HCT116 (cell line): ENCODE measurements around the gene NPM3.

Experiments
- CEBPB ChIP-seq: IDR thresholded peaks from 2 replicates; pipeline ENCODE4 v1.6.1; 2012; ENCODE audit warnings: low read depth
- CTCF ChIP-seq, 3 experiments: fragments of 200-600 bp in 1 of 3; sonication (generic) in 1 of 3; IDR thresholded peaks in 2 of 3; conservative IDR thresholded peaks in 1 of 3; 2 replicates each; pipeline ENCODE4 v1.5.1; 2012 to 2017; ENCODE audit warnings: low read depth in 2 of 3, low read length in 2 of 3, antibody characterized with exemption in 1 of 3, borderline replicate concordance in 1 of 3, control low read depth in 1 of 3, mild to moderate bottlenecking in 1 of 3, mixed read lengths in 1 of 3, mixed run types in 1 of 3, moderate library complexity in 1 of 3; ENCODE audit not compliant: insufficient read depth in 1 of 3
- MAX ChIP-seq: IDR thresholded peaks from 2 replicates; pipeline ENCODE4 v1.6.1; 2012
- POLR2A ChIP-seq: IDR thresholded peaks from 2 replicates; pipeline ENCODE4 v1.7.0; 2011; ENCODE audit warnings: borderline replicate concordance; ENCODE audit not compliant: insufficient read depth, insufficient read length; ENCODE audit errors: extremely low read depth
- RAD21 ChIP-seq: IDR thresholded peaks from 2 replicates; pipeline ENCODE4 v1.6.1; 2012; ENCODE audit warnings: low read depth, mild to moderate bottlenecking
- REST ChIP-seq: IDR thresholded peaks from 2 replicates; pipeline ENCODE4 v1.6.1; 2012; ENCODE audit warnings: low read depth
- SP1 ChIP-seq: IDR thresholded peaks from 2 replicates; pipeline ENCODE4 v1.6.1; 2012; ENCODE audit warnings: low read depth
- TCF7L2 ChIP-seq: IDR thresholded peaks from 2 replicates; pipeline ENCODE4 v1.7.0; 2011; ENCODE audit warnings: borderline replicate concordance, inconsistent platforms; ENCODE audit not compliant: insufficient read depth, insufficient read length; ENCODE audit errors: extremely low read depth
- YY1 ChIP-seq: IDR thresholded peaks from 2 replicates; pipeline ENCODE4 v1.6.1; 2011; ENCODE audit warnings: low read length, low read depth, moderate library complexity, mild to moderate bottlenecking; ENCODE audit not compliant: insufficient replicate concordance; ENCODE audit errors: extremely low read depth

- no peak for TF ChIP-seq CTCF (IDR thresholded peaks at IDR 0.05 in 2 of 3, conservative IDR thresholded peaks at IDR 0.05 in 1 of 3; ENCODE audit: borderline replicate concordance in 1 of 3, insufficient read depth in 1 of 3, low read depth in 2 of 3, low read length in 2 of 3)
- TF ChIP-seq RAD21, result no peak
- no peak for TF ChIP-seq CEBPB
- no peak for TF ChIP-seq POLR2A
- no peak for TF ChIP-seq SP1
- TF ChIP-seq MAX, result no peak
- no peak for TF ChIP-seq TCF7L2
- no peak for TF ChIP-seq YY1
- no peak for TF ChIP-seq REST
Observed at GRCh38 chr10:101752241-101752640, 31.0 kb downstream of the NPM3 start.
